Limb (tissue), 2 donors: ENCODE measurements around the gene GADD45B.
"Not testable (repeated sequence)": the region's sequence is repeated elsewhere in the genome, so short reads cannot be mapped to it uniquely, and the experiment has no call there.

ENCODE experiments used
- DNase-seq, 2 donors: peaks; one replicate each; pipeline ENCODE4 v3.0.0-alpha.2; 2016; ENCODE audit errors: extremely low spot score in 2 of 2

The GADD45B gene

GRCh38 chr19:2469102-2469914, 6.6 kb upstream of the GADD45B start:
- peak in 1 of 2 donors; percentile 64 for DNase-seq

- DNase-seq = not testable (repeated sequence)
These were observed 6.1 kb upstream of the GADD45B start for GRCh38 chr19:2469915-2470200.

- DNase-seq = peak; percentile 86 to 91
These were observed 1.5 kb upstream of the GADD45B start for GRCh38 chr19:2474232-2475017.

- DNase-seq = peak in 1 of 2 donors; percentile 70
These were observed 767 bp upstream of the GADD45B start for GRCh38 chr19:2475018-2475701.

GRCh38 chr19:2476451-2477140, 669 bp downstream of the GADD45B start:
- DNase-seq = peak in 1 of 2 donors; percentile 72

GRCh38 chr19:2477141-2477710, 1.3 kb downstream of the GADD45B start:
- no peak for DNase-seq

- no peak for DNase-seq
These were observed 1.8 kb downstream of the GADD45B start for GRCh38 chr19:2477732-2478191.

- DNase-seq = peak in 1 of 2 donors; percentile 72
These were observed 2.4 kb downstream of the GADD45B start for GRCh38 chr19:2478278-2478755.

GRCh38 chr19:2478756-2479555, 3.0 kb downstream of the GADD45B start:
- peak in 1 of 2 donors; percentile 62 for DNase-seq

GRCh38 chr19:2479556-2480194, 3.7 kb downstream of the GADD45B start:
- DNase-seq = no peak

- DNase-seq = no peak
These were observed 5.5 kb downstream of the GADD45B start for GRCh38 chr19:2481466-2481865.

GRCh38 chr19:2482354-2483038, 6.6 kb downstream of the GADD45B start:
- no peak for DNase-seq

- no peak for DNase-seq
These were observed 7.2 kb downstream of the GADD45B start for GRCh38 chr19:2483084-2483483.

- no peak for DNase-seq
These were observed 7.7 kb downstream of the GADD45B start for GRCh38 chr19:2483484-2484151.

GRCh38 chr19:2484178-2484937, 8.4 kb downstream of the GADD45B start:
- DNase-seq = no peak

GRCh38 chr19:2485428-2485827, 9.5 kb downstream of the GADD45B start:
- no peak for DNase-seq

- no peak for DNase-seq
These were observed 11.2 kb downstream of the GADD45B start for GRCh38 chr19:2487090-2487489.

GRCh38 chr19:2487842-2488241, 11.9 kb downstream of the GADD45B start:
- DNase-seq = no peak
